Spinal cord (tissue), 10 donors: ENCODE results near the gene SOCS7. TPM values are rescaled to one million over a fixed set of nuclear protein-coding genes. Genes with fewer than 3 reads are reported as not detected.

Experiments
- DNase-seq, 6 donors: peaks; one replicate each; pipeline versions ENCODE4 v3.0.0 to v3.0.0-alpha.2; 2013 to 2015; ENCODE audit warnings: low spot score in 6 of 6, low read depth in 4 of 6
- H3K27ac ChIP-seq: one replicate; pipeline ENCODE4 v1.5.1; 2013; ENCODE audit warnings: low read depth, low read length, control low read depth
- H3K27me3 ChIP-seq: one replicate; pipeline ENCODE4 v1.6.1; 2013; ENCODE audit warnings: low read length; ENCODE audit not compliant: control insufficient read depth, insufficient read depth
- H3K36me3 ChIP-seq: one replicate; pipeline ENCODE4 v1.6.1; 2013; ENCODE audit warnings: low read length; ENCODE audit not compliant: control insufficient read depth, insufficient read depth
- H3K4me1 ChIP-seq: one replicate; pipeline ENCODE4 v1.6.1; 2013; ENCODE audit warnings: low read length; ENCODE audit not compliant: control insufficient read depth, insufficient read depth
- H3K4me3 ChIP-seq: one replicate; pipeline ENCODE4 v1.5.1; 2013; ENCODE audit warnings: low read depth, low read length, control low read depth
- H3K9me3 ChIP-seq: one replicate; pipeline ENCODE4 v1.6.1; 2013; ENCODE audit warnings: low read length; ENCODE audit not compliant: control insufficient read depth, insufficient read depth
- WGBS: methylation state at CpG from one replicate; pipeline ENCODE4 v1.1.5; 2013; ENCODE audit warnings: missing lambda C conversion rate; ENCODE audit not compliant: insufficient coverage; 5-methylcytosine and 5-hydroxymethylcytosine counted together
- polyA plus RNA-seq, 2 donors: library from polyadenylated mRNA; unstranded; fragments of 120-200 nt; gene quantifications; one replicate each; pipeline ENCODE4 v1.2.1, GENCODE V29; 2013; ENCODE audit not compliant: insufficient read length in 2 of 2
- total RNA-seq, 2 donors: library from RNA; depleted of rRNA in 1 of 2; stranded (reverse); fragments of 120-200 nt in 1 of 2; fragments of >200 nt in 1 of 2; gene quantifications; one replicate each; pipeline versions ENCODE4 v1.2.3 to v1.2.4, GENCODE V29; 2013 to 2014
- donor health status: healthy.

SOCS7 gene
- total and polyA plus RNA-seq, 4 donors: 22.2 to 33.4 (median 28.7) TPM

GRCh38 chr17:38444151-38444550 is 92.5 kb downstream of the SOCS7 start:
- Histone ChIP-seq H3K9me3 (no peaks in the 10 kb centered on the region), H3K27me3 (peaks cover 1% of the 10 kb centered on the region), H3K36me3 (peaks cover 22% of the 10 kb centered on the region), H3K4me1 (peaks cover 64% of the 10 kb centered on the region), H3K4me3 (no peak overlapping the region), H3K27ac (no peak overlapping the region)
- peak in 2 of 6 donors; percentile 87 to 89 for DNase-seq
- WGBS: 8% methylated on average over 14 of the region's 14 CpGs

DNA sequence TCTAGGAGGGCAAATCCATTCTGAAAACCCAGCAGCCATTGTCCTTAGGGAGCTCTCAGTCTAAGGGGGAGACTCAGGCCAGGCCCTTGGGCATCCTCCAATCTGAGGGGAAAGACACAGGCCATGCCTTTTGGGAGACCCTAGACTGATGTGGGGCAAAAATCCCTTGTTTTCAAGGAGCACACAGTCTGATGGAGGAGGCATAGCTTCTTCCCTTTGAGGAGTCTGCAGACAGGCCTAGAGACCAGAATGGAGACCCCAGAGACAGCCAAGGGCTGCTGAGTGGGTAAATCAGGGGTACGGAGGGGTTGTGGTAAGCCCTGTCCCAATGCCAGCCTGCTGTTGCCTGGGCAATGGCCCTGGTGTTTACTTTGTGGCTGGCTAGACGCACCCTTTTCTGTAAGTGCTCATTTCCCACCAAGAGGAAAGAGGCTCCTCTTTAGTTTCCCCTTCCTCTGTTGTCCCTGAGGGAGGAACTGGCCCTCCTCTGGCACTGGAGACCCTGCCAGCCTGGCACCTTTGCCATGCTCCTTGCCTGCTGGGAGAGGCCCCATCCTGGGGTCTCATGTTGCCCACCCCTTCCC is 96.0 kb downstream of the SOCS7 start:
- Histone ChIP-seq H3K4me1 (peaks cover 72% of the 10 kb centered on the region), H3K9me3 (no peaks in the 10 kb centered on the region), H3K36me3 (peaks cover 20% of the 10 kb centered on the region), H3K4me3 (no peak overlapping the region), H3K27ac (no peak overlapping the region), H3K27me3 (peaks cover 16% of the 10 kb centered on the region)
- 38% methylated on average over 2 of the region's 2 CpGs for whole genome bisulfite sequencing
- DNase-seq: no peak

DNA sequence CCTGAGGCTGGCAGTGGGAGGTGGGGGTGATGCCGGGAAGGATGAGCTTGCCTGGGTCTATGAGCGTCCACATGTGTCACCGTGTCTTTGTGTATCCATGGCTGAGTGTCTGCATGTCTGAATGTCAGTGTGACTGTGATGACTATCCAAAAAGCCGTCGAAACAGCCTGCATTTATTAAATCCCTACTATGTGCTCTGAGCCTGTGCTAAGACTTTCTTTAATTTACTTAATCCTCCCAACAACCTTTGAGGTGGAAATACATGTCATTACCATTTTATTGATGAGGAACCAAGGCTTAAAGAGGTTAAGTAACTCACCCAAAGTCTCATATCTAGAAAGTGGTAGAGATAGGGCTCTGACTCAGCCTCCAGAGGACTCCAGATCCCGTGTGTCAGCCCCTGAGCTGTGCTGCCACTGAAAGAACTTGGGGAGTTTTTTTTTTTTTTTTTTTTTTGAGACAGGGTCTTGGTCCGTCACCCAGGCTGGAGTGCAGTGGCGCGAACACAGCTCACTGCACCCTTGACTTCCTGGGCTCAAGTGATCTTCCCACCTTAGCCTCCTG is 96.6 kb downstream of the SOCS7 start:
- H3K4me1 ChIP-seq: peaks cover 73% of the 10 kb centered on the region
- H3K27ac ChIP-seq: no peak overlapping the region
- H3K36me3 ChIP-seq: peaks cover 18% of the 10 kb centered on the region
- peaks cover 21% of the 10 kb centered on the region for H3K27me3 ChIP-seq
- H3K9me3 ChIP-seq: no peaks in the 10 kb centered on the region
- 88% methylated on average over 5 of the region's 9 CpGs for WGBS
- no peak overlapping the region for H3K4me3 ChIP-seq
- DNase-seq: no peak

- Histone ChIP-seq H3K4me3 (no peak overlapping the region), H3K9me3 (no peaks in the 10 kb centered on the region), H3K27ac (no peak overlapping the region), H3K36me3 (peaks cover 15% of the 10 kb centered on the region), H3K27me3 (peaks cover 21% of the 10 kb centered on the region), H3K4me1 (peaks cover 69% of the 10 kb centered on the region)
- 79% methylated on average over 14 of the region's 15 CpGs for WGBS
- DNase-seq: no peak
These were observed 97.7 kb downstream of the SOCS7 start for GRCh38 chr17:38449364-38449763.

DNA sequence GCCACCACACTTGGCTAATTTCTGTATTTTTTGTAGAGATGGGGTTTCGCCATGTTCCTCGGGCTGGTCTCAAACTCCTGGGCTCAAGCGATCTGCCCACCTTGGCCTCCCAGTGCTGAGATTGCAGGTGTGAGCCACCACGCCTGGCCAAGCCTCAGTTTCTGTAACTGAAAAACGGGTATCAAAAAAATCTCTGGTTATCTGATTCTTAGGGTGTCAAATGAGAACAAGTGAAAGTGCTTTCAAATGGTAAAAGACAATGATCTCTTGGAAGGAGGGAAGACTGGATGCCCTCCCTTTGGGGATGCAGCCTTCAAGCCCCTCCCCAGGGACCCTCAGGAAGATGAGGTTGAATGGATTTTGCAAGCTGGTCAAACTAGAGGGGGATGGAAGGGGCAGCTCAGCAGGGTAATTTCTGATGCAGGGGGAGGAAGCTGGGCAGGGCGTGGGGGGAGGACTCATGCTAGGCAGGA is 98.9 kb downstream of the SOCS7 start:
- Histone ChIP-seq H3K27ac (peak overlapping the region; percentile 80), H3K4me3 (no peak overlapping the region), H3K9me3 (no peaks in the 10 kb centered on the region), H3K4me1 (peaks cover 78% of the 10 kb centered on the region), H3K36me3 (peaks cover 13% of the 10 kb centered on the region), H3K27me3 (peaks cover 21% of the 10 kb centered on the region)
- no peak for DNase-seq
- WGBS: 87% methylated on average over 5 of the region's 6 CpGs

DNA sequence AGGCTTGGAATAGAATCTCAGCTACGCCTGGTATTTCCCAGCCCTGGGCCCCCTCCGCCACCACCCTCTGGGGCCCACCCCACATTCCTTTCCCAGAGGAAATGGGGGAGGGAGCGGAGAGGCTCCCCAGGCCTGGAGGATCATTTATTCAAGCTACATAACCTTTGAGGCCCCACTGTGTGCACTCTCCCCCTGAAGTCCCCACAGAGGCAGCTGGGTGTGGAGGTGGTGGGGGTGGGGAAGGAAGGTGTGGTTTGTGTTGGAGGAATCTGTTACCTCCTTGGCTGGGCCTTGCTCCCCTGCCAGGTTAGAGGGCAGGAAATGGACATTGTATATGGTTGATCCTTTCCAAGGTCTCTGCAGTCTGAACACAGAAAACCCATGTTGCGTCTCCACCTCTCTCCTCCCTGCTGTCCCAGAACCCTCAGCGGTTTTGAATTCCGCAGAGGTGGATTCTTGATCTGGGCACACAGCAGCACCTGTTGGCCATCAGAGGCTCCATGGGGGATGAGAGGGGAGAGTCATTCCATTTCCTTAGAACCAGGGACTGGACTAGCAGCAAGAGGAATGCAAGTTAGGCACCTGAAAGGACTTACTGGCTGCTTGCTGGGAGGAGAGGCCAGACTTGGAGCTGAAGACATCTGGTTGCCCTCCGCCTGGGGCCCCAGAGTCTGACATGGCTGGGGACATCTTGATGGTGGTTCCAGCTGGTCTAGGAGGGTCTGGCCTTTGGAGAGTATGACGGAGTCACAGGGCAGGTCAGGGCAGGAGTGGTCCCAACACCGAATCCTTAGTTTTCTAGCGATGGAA is 99.6 kb downstream of the SOCS7 start:
- peaks cover 83% of the 10 kb centered on the region for H3K4me1 ChIP-seq
- H3K27me3 ChIP-seq: peaks cover 21% of the 10 kb centered on the region
- H3K9me3 ChIP-seq: no peaks in the 10 kb centered on the region
- DNase-seq: peak in 1 of 6 donors; percentile 55
- peak overlapping the region; percentile 80 for H3K27ac ChIP-seq
- H3K4me3 ChIP-seq: peak overlapping the region; percentile 14
- peaks cover 9% of the 10 kb centered on the region for H3K36me3 ChIP-seq
- 80% methylated on average over 2 of the region's 10 CpGs for WGBS

DNA sequence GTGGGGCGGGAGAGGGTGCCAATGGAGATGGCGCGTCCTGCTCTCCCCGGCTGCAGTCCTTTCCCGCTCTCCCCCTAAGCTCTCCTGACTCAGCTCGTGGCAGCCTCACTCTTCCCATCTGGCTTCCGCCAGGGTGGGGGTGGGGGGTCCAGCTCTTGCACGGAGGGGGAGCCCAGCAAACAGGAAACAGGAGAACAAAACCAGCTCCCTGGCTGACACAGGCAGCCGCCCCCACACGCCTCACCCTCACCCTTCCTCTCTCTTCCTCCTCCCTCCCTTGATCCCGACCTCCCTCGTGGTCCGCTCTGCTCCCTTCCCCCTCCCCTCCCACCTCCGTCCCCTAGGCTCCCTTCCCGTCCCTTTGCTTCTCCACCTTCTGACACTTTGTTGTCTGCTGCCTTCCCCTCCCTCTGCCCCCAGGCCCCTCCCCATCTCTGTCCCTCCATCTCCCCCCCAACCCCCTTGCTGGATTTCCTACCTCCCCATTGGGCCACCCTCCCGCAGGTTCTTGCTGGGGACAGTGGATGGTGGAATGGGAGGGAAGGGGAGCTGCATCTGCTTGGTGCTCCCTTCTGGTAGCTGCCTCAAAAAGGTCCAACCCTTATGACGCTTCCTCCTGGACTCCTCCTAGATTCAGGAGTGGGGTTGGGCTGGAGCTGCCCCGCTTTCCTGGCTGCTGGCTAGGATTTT is 100.3 kb downstream of the SOCS7 start:
- Histone ChIP-seq H3K36me3 (peaks cover 9% of the 10 kb centered on the region), H3K27me3 (peaks cover 21% of the 10 kb centered on the region), H3K9me3 (no peaks in the 10 kb centered on the region), H3K27ac (peak overlapping the region; percentile 80), H3K4me3 (peak overlapping the region; percentile 14), H3K4me1 (peaks cover 83% of the 10 kb centered on the region)
- 30% methylated on average over 9 of the region's 18 CpGs for WGBS
- DNase-seq: no peak

DNA sequence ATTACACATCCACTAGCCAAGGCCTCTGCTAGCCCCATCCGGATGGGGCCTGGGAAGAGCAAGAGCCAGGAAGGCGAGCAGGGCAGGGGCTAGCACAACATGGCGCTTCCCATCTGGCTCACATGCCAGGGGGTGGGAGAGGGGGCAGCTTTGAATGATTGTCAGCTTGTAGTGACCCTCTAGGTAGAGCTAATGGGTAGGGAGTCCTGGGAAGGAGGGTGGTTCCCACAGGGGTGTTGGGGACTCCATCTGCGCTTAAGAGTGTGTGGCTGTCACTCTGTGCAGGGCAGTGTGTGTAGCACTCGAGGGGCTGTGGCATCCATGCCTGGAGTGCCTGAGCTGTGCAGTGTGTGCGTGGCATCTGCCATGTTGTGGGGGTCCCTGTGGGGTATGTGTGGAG is 101.1 kb downstream of the SOCS7 start:
- peak overlapping the region; percentile 80 for H3K27ac ChIP-seq
- H3K4me1 ChIP-seq: peaks cover 76% of the 10 kb centered on the region
- peaks cover 21% of the 10 kb centered on the region for H3K27me3 ChIP-seq
- H3K4me3 ChIP-seq: no peak overlapping the region
- 84% methylated on average over 6 of the region's 6 CpGs for WGBS
- peaks cover 10% of the 10 kb centered on the region for H3K36me3 ChIP-seq
- no peak for DNase-seq
- no peaks in the 10 kb centered on the region for H3K9me3 ChIP-seq

GRCh38 chr17:38453951-38454421 is 102.3 kb downstream of the SOCS7 start:
- 4% methylated on average over 44 of the region's 44 CpGs for WGBS
- H3K4me3 ChIP-seq: peak overlapping the region; percentile 20
- peaks cover 66% of the 10 kb centered on the region for H3K4me1 ChIP-seq
- no peak for DNase-seq
- H3K27ac ChIP-seq: peak overlapping the region; percentile 6
- peaks cover 21% of the 10 kb centered on the region for H3K27me3 ChIP-seq
- H3K9me3 ChIP-seq: no peaks in the 10 kb centered on the region
- peaks cover 22% of the 10 kb centered on the region for H3K36me3 ChIP-seq
